SK-N-MC (cell line): ENCODE data around the gene ALPK1.

Source experiments
- EZH2 ChIP-seq: fragments of 200-600 bp; sonication (generic); IDR thresholded peaks from one replicate; pipeline ENCODE4 v1.6.1; 2017; ENCODE audit warnings: antibody characterized with exemption
- FOXP2 ChIP-seq: optimal IDR thresholded peaks from 2 replicates; pipeline ENCODE3; 2011; ENCODE audit warnings: mild to moderate bottlenecking, moderate library complexity; ENCODE audit not compliant: insufficient read depth; ENCODE audit errors: extremely low read length, control extremely low read depth
- POLR2AphosphoS5 ChIP-seq: IDR thresholded peaks from 2 replicates; pipeline ENCODE4 v1.6.1; 2012; ENCODE audit warnings: mild to moderate bottlenecking, low read depth, low read length, borderline replicate concordance

GRCh38 chr4:112302320-112303274 lies 5.4 kb downstream of the ALPK1 start:
- TF ChIP-seq EZH2 (no peak), FOXP2 (no peak), POLR2AphosphoS5 (no peak)
